ENCODE measurements around the gene KCNG1. TPM values are rescaled to one million over a fixed set of nuclear protein-coding genes. Genes with fewer than 3 reads are reported as not detected.

KCNG1 gene
- total and polyA plus RNA-seq, 8 donors: 0.98 to 4.0 (median 2.1) TPM

- ATAC-seq (no peak), DNase-seq (no peak), FAIRE-seq (no peak)
- intact Hi-C loops (cut with DNase I): no loop called here
- TF ChIP-seq CTCF (IDR thresholded peaks at IDR 0.05): no peak
- Histone ChIP-seq H3K9me3 (no peaks in the 10 kb centered on the region), H3K27me3 (no peaks in the 10 kb centered on the region), H3K4me3 (no peak overlapping the region), H3K4me1 (no peaks in the 10 kb centered on the region), H3K36me3 (no peaks in the 10 kb centered on the region), H3K27ac (no peak overlapping the region)
- WGBS, 2 donors: 33 to 40% methylated on average over 10 of the region's 10 CpGs
Observed at GRCh38 chr20:50996901-50997865, 25.7 kb downstream of the KCNG1 start.

GRCh38 chr20:50995506-50995905, 27.4 kb downstream of the KCNG1 start:
- no peaks in the 10 kb centered on the region for H3K36me3 ChIP-seq
- intact Hi-C loops (cut with DNase I): no loop called here
- FAIRE-seq (no peak), ATAC-seq (no peak), DNase-seq (no peak)
- 68 to 88% methylated on average over 5 of the region's 5 CpGs for WGBS, 2 donors
- no peaks in the 10 kb centered on the region for H3K27me3 ChIP-seq
- TF ChIP-seq CTCF (IDR thresholded peaks at IDR 0.05): no peak
- H3K9me3 ChIP-seq: no peaks in the 10 kb centered on the region
- no peak overlapping the region for H3K27ac ChIP-seq
- no peaks in the 10 kb centered on the region for H3K4me1 ChIP-seq
- H3K4me3 ChIP-seq: no peak overlapping the region

GRCh38 chr20:50993876-50994275, 29.0 kb downstream of the KCNG1 start:
- WGBS, 2 donors: 58 to 74% methylated on average over 9 of the region's 9 CpGs
- intact Hi-C loops (cut with DNase I): loop anchor here in 1 of 3 donors (5.0 kb wide), 1 partner anchor 308 kb away; no protein-coding TSS in a partner anchor
- FAIRE-seq (no peak), DNase-seq (no peak), ATAC-seq (no peak)
- no peak overlapping the region for H3K27ac ChIP-seq
- H3K4me1 ChIP-seq: no peaks in the 10 kb centered on the region
- H3K4me3 ChIP-seq: no peak overlapping the region
- H3K9me3 ChIP-seq: no peaks in the 10 kb centered on the region
- H3K36me3 ChIP-seq: no peaks in the 10 kb centered on the region
- no peaks in the 10 kb centered on the region for H3K27me3 ChIP-seq
- TF ChIP-seq CTCF (IDR thresholded peaks at IDR 0.05): no peak

- ATAC-seq: peak in 3 of 4 donors; percentile 41 to 68 (median 49)
- Histone ChIP-seq H3K27me3 (no peaks in the 10 kb centered on the region), H3K9me3 (no peaks in the 10 kb centered on the region), H3K27ac (no peak overlapping the region), H3K36me3 (no peaks in the 10 kb centered on the region), H3K4me1 (no peaks in the 10 kb centered on the region), H3K4me3 (no peak overlapping the region)
- DNase-seq: no peak
- FAIRE-seq: no peak
- intact Hi-C loops (cut with DNase I): loop anchor here in 1 of 3 donors (5.0 kb wide), 1 partner anchor 309 kb away; no protein-coding TSS in a partner anchor
- peak in 1 of 4 donors; percentile 16 for TF ChIP-seq CTCF (IDR thresholded peaks at IDR 0.05)
- 33 to 35% methylated on average over 13 of the region's 13 CpGs for WGBS, 2 donors
Observed at GRCh38 chr20:50992733-50993457, 30.0 kb downstream of the KCNG1 start.

Measured in pancreas (tissue), 10 donors.